Karpas-422 (cell line): ENCODE results near the gene USP30. TPM values are rescaled to one million over a fixed set of nuclear protein-coding genes. Genes with fewer than 3 reads are reported as not detected.

Experiments
- DNase-seq: peaks from one replicate; pipeline ENCODE4 v3.0.0-alpha.2; 2015
- H2AFZ ChIP-seq: fragments of 200-600 bp; sonication (generic); 2 replicates; pipeline ENCODE4 v1.6.1; 2014; ENCODE audit warnings: antibody characterized with exemption, low read length, mixed read lengths
- H3K27ac ChIP-seq: fragments of 200-600 bp; sonication (generic); 2 replicates; pipeline ENCODE4 v1.5.1; 2014; ENCODE audit warnings: mild to moderate bottlenecking, low read length, moderate library complexity
- H3K27me3 ChIP-seq: fragments of 200-600 bp; sonication (generic); 2 replicates; pipeline ENCODE4 v1.6.1; 2014; ENCODE audit warnings: low read length, mixed read lengths
- H3K36me3 ChIP-seq: fragments of 200-600 bp; sonication (generic); 2 replicates; pipeline ENCODE4 v1.6.1; 2014; ENCODE audit warnings: low read length, mixed read lengths; ENCODE audit not compliant: insufficient read depth
- H3K4me1 ChIP-seq: fragments of 200-600 bp; sonication (generic); 2 replicates; pipeline ENCODE4 v1.6.1; 2014; ENCODE audit warnings: mild to moderate bottlenecking, low read length, mixed read lengths
- H3K4me2 ChIP-seq: fragments of 200-600 bp; sonication (generic); 2 replicates; pipeline ENCODE4 v1.6.1; 2014; ENCODE audit warnings: low read length, low read depth, mild to moderate bottlenecking; ENCODE audit not compliant: poor library complexity, severe bottlenecking
- H3K4me3 ChIP-seq: fragments of 200-600 bp; sonication (generic); 2 replicates; pipeline ENCODE4 v1.5.1; 2014; ENCODE audit warnings: mild to moderate bottlenecking, antibody characterized with exemption, low read length, mixed read lengths
- H3K79me2 ChIP-seq: fragments of 200-600 bp; sonication (generic); 2 replicates; pipeline ENCODE4 v1.6.1; 2014; ENCODE audit warnings: mild to moderate bottlenecking, low read length, mixed read lengths
- H3K9ac ChIP-seq: fragments of 200-600 bp; sonication (generic); 2 replicates; pipeline ENCODE4 v1.6.0; 2014; ENCODE audit warnings: low read length
- H3K9me2 ChIP-seq: fragments of 200-600 bp; sonication (generic), shearing (Covaris generic); replicated peaks from 2 replicates; pipeline ENCODE4 v1.6.0; 2014; ENCODE audit warnings: mild to moderate bottlenecking, low read length, moderate library complexity; ENCODE audit not compliant: insufficient read depth
- H3K9me3 ChIP-seq: fragments of 300-700, 200-600 bp; sonication (generic); 2 replicates; pipeline ENCODE4 v1.6.1; 2014; ENCODE audit warnings: low read length, mixed read lengths
- H4K20me1 ChIP-seq: fragments of 200-600 bp; sonication (generic); 2 replicates; pipeline ENCODE4 v1.6.1; 2014; ENCODE audit warnings: mild to moderate bottlenecking, antibody characterized with exemption, low read length, low read depth; ENCODE audit not compliant: insufficient read depth
- total RNA-seq: library from RNA; depleted of rRNA; stranded (reverse); fragments of >200 nt; shearing (Covaris generic); gene quantifications from 2 replicates; pipeline ENCODE4 v1.2.3, GENCODE V29; 2014; ENCODE audit warnings: low replicate concordance

The USP30 gene
- total RNA-seq, 1 experiment from 2014 or later = 19.3 TPM

DNA sequence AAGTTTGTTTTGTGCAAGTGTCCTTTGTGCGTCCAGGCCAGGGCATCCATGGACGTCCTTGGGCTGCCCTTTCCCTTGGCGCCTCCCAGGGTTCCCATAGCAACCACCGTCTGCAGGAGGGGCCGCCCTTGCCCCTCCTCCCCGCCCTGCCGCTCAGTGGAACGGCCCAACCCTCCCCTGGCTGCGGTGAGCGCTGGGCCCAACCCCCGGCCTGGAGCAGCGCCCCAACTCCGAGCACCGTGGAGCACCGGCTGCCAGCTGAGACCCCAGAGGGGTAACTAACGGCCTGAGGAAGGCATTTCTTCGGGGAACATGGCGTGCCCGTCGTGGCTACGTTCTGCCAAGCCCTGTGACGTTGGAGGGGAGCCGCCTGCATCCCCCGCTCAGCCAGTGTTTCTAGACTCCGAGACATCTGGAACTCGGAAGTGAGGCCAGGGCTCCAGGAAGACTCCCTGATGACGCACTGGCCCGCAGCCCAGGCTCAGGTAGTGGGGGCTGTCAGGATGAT lies 58.7 kb downstream of the USP30 start:
- DNase-seq = no peak
- no peaks in the 10 kb centered on the region for H3K27me3 ChIP-seq
- H3K4me1 ChIP-seq = no peaks in the 10 kb centered on the region
- H3K4me2 ChIP-seq = no peak overlapping the region
- no peak overlapping the region for H3K27ac ChIP-seq
- no peaks in the 10 kb centered on the region for H3K9me3 ChIP-seq
- no peak overlapping the region for H3K4me3 ChIP-seq
- no peaks in the 10 kb centered on the region for H3K79me2 ChIP-seq
- no peaks in the 10 kb centered on the region for H3K9me2 ChIP-seq
- H3K36me3 ChIP-seq = peaks cover 6% of the 10 kb centered on the region; the same call in 1 of the 2 replicates
- H3K9ac ChIP-seq = no peak overlapping the region
- no peaks in the 10 kb centered on the region for H4K20me1 ChIP-seq
- H2AFZ ChIP-seq = no peak overlapping the region

DNA sequence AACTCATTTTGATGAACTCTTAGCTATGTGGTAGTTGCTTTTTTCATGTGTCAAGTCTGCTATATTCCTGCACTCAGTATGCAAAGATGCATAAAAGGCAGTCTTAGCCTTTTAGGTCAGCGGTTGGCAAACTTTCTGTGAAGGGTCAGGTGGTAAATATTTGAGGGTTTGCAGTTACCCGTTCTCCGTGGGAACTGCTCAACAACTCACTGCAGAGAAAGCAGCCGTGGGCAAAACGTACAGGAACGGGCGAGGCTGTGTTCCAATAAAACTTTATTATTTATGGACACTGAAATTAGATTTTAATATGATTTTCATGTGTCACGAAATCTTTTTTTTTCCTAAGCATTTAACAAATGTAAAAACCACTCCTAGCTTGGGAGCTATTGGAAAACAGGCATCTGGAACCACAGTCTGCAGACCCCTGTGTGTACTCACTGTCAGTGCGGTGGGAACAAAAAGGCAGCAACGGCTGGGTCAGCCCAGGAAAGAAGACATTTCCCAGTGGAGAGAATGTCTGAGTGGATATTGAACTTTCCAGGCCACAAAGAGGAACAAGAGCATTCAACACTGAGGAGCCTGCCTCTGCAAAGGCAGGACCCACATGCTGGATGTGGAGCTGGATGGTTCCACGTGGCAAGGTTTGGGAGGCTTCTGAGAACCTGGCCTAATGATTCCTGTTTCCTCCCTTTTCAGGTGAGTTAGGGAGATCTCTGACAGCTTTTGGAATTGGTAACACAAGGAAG lies 60.5 kb downstream of the USP30 start:
- Histone ChIP-seq H3K9ac (no peak overlapping the region), H3K27ac (no peak overlapping the region), H3K79me2 (no peaks in the 10 kb centered on the region), H3K4me3 (no peak overlapping the region), H3K4me1 (no peaks in the 10 kb centered on the region), H3K9me2 (no peaks in the 10 kb centered on the region), H3K4me2 (no peak overlapping the region), H4K20me1 (no peaks in the 10 kb centered on the region), H3K36me3 (0 out of 2 replicates have a peak, but pooled peaks cover under 1% of the 10 kb centered on the region), H2AFZ (no peak overlapping the region), H3K9me3 (no peaks in the 10 kb centered on the region), H3K27me3 (no peaks in the 10 kb centered on the region)
- no peak for DNase-seq

DNA sequence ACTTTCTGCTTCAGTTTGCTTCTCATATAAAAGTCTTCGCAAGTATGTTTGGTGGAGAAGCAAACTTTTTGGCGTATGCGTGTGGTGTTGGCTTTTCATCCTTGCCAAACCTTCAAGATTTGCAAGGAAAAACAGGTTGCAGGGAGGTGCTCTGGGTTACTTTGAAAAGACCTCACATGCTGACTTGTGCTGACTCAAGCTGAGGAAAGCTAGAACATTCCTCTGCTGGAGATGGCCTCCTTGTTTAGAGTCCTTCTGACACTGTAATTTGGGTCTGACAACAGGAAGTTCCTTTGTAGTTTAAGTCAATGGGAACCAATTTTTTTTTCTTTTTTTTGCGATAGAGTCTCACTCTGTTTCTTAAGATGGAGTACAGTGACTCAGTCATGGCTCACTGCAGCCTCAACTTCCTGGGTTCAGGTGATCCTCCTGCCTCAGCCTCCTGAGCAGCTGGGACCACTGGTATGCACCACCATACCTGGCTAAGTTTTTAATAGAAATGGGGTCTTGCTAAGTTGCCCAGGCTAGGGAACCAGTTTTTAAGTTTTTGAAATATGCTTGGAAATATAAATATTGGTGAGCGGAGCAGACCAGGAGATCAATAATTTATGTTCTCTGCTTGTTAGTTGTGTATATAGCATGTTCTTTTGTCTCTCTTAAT lies 61.4 kb downstream of the USP30 start:
- H3K4me2 ChIP-seq = no peak overlapping the region
- H4K20me1 ChIP-seq = no peaks in the 10 kb centered on the region
- no peaks in the 10 kb centered on the region for H3K79me2 ChIP-seq
- no peak overlapping the region for H2AFZ ChIP-seq
- no peaks in the 10 kb centered on the region for H3K9me3 ChIP-seq
- H3K36me3 ChIP-seq = no peaks in the 10 kb centered on the region
- no peak overlapping the region for H3K4me3 ChIP-seq
- H3K27me3 ChIP-seq = no peaks in the 10 kb centered on the region
- H3K9ac ChIP-seq = no peak overlapping the region
- no peak for DNase-seq
- no peaks in the 10 kb centered on the region for H3K9me2 ChIP-seq
- H3K27ac ChIP-seq = no peak overlapping the region
- H3K4me1 ChIP-seq = no peaks in the 10 kb centered on the region

DNA sequence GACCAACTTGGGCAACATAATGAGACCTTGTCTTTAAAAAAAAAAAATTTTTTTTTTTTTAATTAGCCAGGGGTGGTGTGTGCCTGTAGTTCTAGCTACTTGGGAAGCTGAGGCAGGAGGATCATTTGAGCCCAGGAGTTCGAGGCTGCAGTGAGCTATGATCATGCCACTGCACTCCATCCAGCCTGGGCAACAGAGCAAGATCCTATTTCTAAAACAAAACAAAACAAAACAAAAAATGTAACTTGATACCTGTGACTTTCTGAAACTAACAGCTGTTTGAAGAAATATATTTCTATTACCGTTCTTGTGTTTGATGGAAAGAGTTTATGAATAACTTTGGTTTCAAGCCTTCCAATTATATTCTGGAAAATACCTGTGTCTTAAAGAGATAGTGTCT lies 62.3 kb downstream of the USP30 start:
- no peaks in the 10 kb centered on the region for H4K20me1 ChIP-seq
- no peaks in the 10 kb centered on the region for H3K36me3 ChIP-seq
- no peaks in the 10 kb centered on the region for H3K9me3 ChIP-seq
- H3K9ac ChIP-seq = no peak overlapping the region
- DNase-seq = no peak
- no peak overlapping the region for H3K4me2 ChIP-seq
- H3K27me3 ChIP-seq = no peaks in the 10 kb centered on the region
- H3K27ac ChIP-seq = no peak overlapping the region
- no peak overlapping the region for H3K4me3 ChIP-seq
- no peaks in the 10 kb centered on the region for H3K9me2 ChIP-seq
- H3K4me1 ChIP-seq = no peaks in the 10 kb centered on the region
- no peaks in the 10 kb centered on the region for H3K79me2 ChIP-seq
- no peak overlapping the region for H2AFZ ChIP-seq

DNA sequence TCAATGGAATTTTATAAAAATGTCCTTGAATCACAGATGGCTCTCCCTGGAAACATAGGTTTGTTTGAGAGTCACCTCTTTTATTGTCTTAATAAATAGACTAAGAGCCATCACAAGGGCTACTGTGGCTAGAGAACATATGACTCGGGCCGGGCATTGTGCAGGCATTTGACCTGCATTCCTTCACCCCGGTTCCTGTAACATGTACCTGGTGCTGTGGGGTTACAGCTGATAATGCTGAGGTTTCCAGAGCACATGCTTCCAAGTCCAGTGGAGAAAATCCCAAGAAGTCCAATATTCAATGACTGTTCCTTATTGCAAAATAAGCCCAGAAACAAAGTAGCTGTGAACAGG lies 63.0 kb downstream of the USP30 start:
- no peaks in the 10 kb centered on the region for H3K27me3 ChIP-seq
- DNase-seq = no peak
- H3K79me2 ChIP-seq = no peaks in the 10 kb centered on the region
- H3K27ac ChIP-seq = no peak overlapping the region
- H3K9me3 ChIP-seq = no peaks in the 10 kb centered on the region
- no peak overlapping the region for H3K4me2 ChIP-seq
- no peak overlapping the region for H3K9ac ChIP-seq
- H3K4me3 ChIP-seq = no peak overlapping the region
- H4K20me1 ChIP-seq = no peaks in the 10 kb centered on the region
- H2AFZ ChIP-seq = no peak overlapping the region
- H3K9me2 ChIP-seq = no peaks in the 10 kb centered on the region
- no peaks in the 10 kb centered on the region for H3K4me1 ChIP-seq
- H3K36me3 ChIP-seq = no peaks in the 10 kb centered on the region

DNA sequence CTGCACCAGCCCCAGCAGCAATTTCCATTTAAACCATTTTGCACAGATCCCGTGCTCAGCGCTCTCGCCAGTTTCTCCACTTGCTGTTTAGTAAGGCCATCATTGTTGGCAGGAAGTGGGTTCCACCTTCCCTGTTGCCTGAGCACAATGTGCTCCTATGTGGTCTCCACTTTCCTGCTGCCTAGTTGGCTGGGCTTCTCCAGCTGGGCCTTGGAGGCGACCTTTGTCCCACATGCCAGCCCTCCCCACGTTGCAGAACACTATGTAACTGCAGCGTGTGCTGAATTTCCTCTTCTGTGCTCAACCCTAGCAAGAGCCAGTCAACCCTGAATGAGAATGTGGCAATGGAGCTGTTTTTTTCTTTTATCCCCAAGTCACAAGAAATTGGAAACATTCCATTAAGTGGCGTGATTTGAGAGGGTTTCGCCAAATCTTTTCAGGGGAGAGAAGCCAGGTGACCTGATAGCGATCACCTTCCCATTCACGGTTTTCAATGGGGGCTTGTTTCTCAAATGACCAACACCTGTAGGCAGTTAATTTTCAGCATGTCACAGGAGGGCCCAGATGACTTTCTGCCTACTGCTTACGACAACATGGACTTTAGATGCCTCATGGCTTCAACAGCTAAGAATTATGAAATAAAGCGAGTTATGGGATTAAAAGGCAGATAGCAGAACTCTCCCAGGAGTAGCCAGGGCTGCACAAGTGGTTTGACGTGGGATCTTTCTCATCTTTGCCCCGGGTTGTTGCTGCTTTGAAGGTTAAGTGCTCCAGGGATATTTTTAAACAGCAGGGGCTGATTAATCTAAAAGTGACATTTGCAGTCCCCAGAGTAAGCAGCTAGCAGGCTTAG lies 63.6 kb downstream of the USP30 start, which contains the start of gene ACACB:
Gene ACACB, plus strand, starts transcription at position 830 of the 853 bp plus-strand sequence. CDS start 22,819 bp downstream, outside the sequence.
- DNase-seq = no peak
- H3K9me2 ChIP-seq = no peaks in the 10 kb centered on the region
- H3K9me3 ChIP-seq = no peaks in the 10 kb centered on the region
- no peaks in the 10 kb centered on the region for H3K79me2 ChIP-seq
- H3K36me3 ChIP-seq = no peaks in the 10 kb centered on the region
- H4K20me1 ChIP-seq = no peaks in the 10 kb centered on the region
- H3K27me3 ChIP-seq = no peaks in the 10 kb centered on the region
- no peak within 1 kb of the TSS for H3K4me2 ChIP-seq
- no peaks in the 10 kb centered on the region for H3K4me1 ChIP-seq
- no peak within 1 kb of the TSS for H3K4me3 ChIP-seq
- no peak within 1 kb of the TSS for H2AFZ ChIP-seq
- H3K9ac ChIP-seq = no peak within 1 kb of the TSS
- no peak within 1 kb of the TSS for H3K27ac ChIP-seq

DNA sequence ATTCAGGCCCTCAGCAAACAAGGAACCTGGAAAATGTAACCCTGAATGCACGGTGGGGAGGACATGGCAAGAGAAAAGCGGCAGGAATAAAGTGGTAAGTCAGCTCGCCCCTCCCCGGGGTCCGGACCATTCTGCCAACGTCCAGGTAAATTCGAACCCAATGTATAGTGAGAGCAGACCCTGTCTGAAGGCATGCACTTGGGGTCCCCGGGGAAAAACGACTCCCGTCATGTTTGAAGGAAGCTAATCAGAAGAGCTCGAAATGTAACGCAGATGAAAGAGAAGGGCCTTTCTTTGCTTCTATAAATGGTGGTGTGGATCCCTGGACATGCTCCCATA lies 64.2 kb downstream of the USP30 start:
- no peaks in the 10 kb centered on the region for H3K27me3 ChIP-seq
- H3K4me2 ChIP-seq = no peak overlapping the region
- H3K9ac ChIP-seq = no peak overlapping the region
- H3K9me3 ChIP-seq = no peaks in the 10 kb centered on the region
- no peak overlapping the region for H3K27ac ChIP-seq
- no peak overlapping the region for H2AFZ ChIP-seq
- H3K9me2 ChIP-seq = no peaks in the 10 kb centered on the region
- H3K79me2 ChIP-seq = no peaks in the 10 kb centered on the region
- no peak for DNase-seq
- H3K4me1 ChIP-seq = no peaks in the 10 kb centered on the region
- H3K4me3 ChIP-seq = no peak overlapping the region
- no peaks in the 10 kb centered on the region for H3K36me3 ChIP-seq
- H4K20me1 ChIP-seq = no peaks in the 10 kb centered on the region

DNA sequence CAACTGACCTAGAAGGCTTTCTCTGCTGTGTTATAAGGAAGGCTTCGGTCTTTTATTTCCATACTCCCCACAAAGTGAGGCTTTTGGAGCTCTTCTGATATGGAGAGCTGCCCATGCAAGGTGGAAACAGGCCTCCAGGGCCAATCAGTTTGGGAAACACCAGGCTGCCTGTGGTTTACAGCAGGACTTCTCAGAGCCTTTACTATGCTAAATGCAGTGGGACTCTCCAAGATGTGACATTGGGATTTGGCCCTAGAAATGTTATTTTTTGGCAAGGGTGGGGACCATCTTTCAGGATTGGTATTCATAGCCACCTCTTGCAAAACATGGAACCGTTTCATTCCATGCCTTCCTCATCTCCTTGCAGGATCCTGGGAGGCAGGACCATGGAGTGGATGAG lies 67.7 kb downstream of the USP30 start:
- H2AFZ ChIP-seq = no peak overlapping the region; the same call in 1 of the 2 replicates
- H3K36me3 ChIP-seq = no peaks in the 10 kb centered on the region
- H3K27ac ChIP-seq = no peak overlapping the region
- no peaks in the 10 kb centered on the region for H3K9me3 ChIP-seq
- no peak overlapping the region for H3K4me3 ChIP-seq
- H3K79me2 ChIP-seq = no peaks in the 10 kb centered on the region
- peaks cover 5% of the 10 kb centered on the region for H3K4me1 ChIP-seq
- H3K4me2 ChIP-seq = no peak overlapping the region
- no peak overlapping the region for H3K9ac ChIP-seq
- DNase-seq = no peak
- H3K27me3 ChIP-seq = no peaks in the 10 kb centered on the region
- H3K9me2 ChIP-seq = no peaks in the 10 kb centered on the region
- H4K20me1 ChIP-seq = no peaks in the 10 kb centered on the region
